GM19023 (cell line): Measurements from ENCODE around the gene GAGE13.
"Not testable (repeated sequence)": the region's sequence is repeated elsewhere in the genome, so short reads cannot be mapped to it uniquely, and the experiment has no call there.

ENCODE experiments used
- ATAC-seq: cut with Tn5 transposase; IDR thresholded peaks from one replicate; pipeline ENCODE4 v1.9.1; 2021; ENCODE audit warnings: mild to moderate bottlenecking, moderate library complexity; ENCODE audit not compliant: unreplicated experiment

GAGE13 gene

GRCh38 chrX:49331282-49331681 lies at the start of gene GAGE13:
Gene GAGE13, plus strand, starts transcription at chrX:49331582. Its CDS starts 1,156 bp downstream, at chrX:49332738.
- not testable (repeated sequence) for ATAC-seq

DNA sequence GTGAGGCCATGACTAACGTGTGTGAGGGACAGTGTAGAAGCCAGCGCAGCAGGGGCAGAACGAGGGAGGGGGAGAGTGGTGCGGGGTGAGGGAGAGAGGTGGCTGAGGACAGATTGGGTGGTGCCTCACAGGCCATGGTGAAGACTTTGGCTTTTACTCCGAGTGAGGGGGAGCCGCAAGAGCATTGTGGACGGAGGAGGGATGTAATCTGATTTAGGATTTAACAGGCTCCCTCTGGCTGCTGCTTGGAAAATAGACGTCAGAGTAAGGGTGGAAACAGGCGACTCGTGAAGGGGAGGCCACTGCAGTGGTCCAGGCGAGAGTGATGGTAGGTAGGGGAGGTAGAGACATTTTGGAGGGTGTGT lies 48.8 kb upstream of the GAGE13 start:
- ATAC-seq: no peak

GRCh38 chrX:49284212-49284611 lies 47.2 kb upstream of the GAGE13 start:
- no peak for ATAC-seq

DNA sequence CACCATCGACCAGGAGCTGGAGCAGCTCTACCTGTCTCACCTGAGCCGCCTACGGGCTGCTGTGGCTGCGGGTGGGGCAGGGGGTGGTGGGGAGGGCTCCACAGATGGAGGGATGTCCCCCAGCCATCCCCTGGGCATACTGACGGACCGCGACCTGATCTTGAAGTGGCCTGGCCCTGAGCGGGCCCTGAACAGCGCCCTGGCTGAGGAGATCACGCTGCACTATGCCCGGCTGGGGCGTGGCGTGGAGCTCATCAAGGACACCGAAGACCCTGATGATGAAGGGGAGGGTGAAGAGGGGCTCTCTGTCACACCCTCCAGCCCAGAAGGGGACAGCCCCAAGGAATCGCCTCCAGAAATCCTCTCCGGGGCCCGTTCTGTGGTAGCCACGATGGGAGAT lies 45.2 kb upstream of the GAGE13 start:
- ATAC-seq: no peak

GRCh38 chrX:49286581-49286980 lies 44.8 kb upstream of the GAGE13 start:
- no peak for ATAC-seq

DNA sequence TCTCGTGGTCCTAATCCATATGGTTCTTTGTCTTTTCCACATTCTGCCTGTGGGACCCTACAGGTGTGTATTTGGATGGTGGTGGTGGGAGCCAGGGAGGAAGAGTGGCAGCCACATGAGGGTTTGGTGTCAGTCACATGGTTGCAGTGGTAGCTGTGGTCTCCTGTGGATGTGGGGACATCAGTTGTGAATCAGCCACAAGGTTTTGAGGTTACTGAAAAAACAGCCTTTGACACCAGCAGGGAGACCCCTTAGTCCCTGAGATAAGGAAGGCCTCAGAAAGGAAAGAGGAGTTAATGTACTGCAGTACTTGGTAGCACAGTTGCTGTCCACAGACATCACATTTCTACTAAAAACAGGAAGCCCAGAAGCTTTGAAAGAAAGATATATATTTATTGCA lies 43.7 kb upstream of the GAGE13 start:
- no peak for ATAC-seq

DNA sequence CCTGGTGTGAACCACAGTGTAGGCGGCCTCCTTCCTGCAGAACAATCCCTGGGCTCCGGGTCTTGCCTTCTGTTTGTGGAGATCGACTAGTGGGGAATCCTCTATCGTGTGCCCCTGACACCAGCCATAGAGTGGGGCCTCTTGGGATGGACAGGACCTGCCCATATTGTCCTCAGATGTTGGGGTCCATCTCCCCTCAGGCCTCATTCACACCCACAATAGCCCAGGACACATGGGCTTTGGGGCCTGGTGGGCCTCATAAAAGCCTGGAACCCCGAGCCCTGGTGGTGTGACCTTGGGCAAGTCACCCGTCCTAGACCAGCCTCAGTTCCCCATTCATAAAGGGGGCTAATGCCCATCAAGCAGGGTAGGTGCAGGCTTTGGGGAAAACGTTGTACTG lies 41.2 kb upstream of the GAGE13 start:
- ATAC-seq: no peak

DNA sequence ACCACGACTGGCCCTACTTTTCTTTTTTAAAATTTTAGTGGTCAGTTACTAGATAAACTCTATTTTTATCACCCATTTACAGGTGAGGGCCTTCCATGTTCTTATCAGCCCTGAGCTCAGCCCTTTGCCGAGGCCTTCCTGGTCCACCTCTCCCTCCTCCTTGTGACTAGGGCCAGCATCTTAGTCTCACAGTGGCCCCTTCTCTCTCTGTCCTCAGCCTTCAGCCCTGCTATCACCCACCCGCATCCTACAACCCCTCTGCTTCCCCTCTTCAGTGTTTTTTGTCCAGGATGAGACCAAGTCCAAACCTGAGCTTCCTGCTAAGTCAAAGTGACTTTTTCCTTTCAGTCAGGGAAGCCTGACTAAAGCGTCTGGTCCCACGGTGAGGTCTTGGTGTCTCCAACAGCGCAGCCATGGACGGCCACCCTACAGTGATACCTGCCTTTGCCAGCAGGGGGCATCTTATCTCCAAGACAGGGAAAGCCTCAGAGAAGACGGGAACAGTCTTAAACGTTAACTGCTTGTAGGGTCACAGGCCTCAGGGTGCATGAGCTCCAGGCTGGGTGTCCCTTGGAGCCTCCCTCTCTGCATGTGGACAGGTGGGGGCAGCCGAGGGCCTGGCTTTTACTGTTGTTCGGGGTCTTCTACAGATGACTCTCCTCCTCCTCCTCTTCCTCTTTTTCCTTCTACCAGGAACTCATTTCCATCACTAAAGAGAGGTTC lies 39.6 kb upstream of the GAGE13 start:
- ATAC-seq: peak; percentile 64

GRCh38 chrX:49292400-49293362 lies 38.7 kb upstream of the GAGE13 start:
- ATAC-seq: no peak

- ATAC-seq: not testable (repeated sequence)
These were observed 32.1 kb upstream of the GAGE13 start for GRCh38 chrX:49299293-49299692.

GRCh38 chrX:49300703-49301102 lies 30.7 kb upstream of the GAGE13 start:
- ATAC-seq: no peak

DNA sequence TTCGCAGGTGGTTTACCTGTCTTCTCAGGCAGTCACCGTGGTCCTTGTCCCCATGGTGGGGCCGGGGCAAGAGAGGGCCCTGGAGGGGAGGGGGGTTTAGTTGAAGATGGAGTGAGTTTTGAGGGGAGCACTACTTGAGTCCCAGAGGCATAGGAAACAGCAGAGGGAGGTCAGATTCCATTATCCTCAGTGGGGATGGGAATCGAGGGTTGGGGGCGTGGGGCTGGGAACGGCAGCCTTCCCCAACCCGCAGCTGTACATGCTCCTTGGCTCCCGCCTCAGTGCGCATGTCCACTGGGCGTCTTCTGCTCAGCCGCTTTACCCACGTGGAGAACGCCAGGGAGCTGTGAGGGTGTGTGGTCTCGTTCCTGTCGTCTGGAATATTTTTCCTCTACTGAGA lies 28.0 kb upstream of the GAGE13 start, which contains the start of gene GAGE10:
TSS of gene GAGE10 (plus strand) at position 301 of the 400 bp plus-strand sequence. CDS start 1,214 bp downstream, outside the sequence.
- no peak for ATAC-seq

GRCh38 chrX:49307775-49308174 lies 23.6 kb upstream of the GAGE13 start:
- ATAC-seq: not testable (repeated sequence)

GRCh38 chrX:49308604-49309269 lies 22.6 kb upstream of the GAGE13 start:
- no peak for ATAC-seq

GRCh38 chrX:49309401-49309981 lies 21.9 kb upstream of the GAGE13 start:
- ATAC-seq: no peak

DNA sequence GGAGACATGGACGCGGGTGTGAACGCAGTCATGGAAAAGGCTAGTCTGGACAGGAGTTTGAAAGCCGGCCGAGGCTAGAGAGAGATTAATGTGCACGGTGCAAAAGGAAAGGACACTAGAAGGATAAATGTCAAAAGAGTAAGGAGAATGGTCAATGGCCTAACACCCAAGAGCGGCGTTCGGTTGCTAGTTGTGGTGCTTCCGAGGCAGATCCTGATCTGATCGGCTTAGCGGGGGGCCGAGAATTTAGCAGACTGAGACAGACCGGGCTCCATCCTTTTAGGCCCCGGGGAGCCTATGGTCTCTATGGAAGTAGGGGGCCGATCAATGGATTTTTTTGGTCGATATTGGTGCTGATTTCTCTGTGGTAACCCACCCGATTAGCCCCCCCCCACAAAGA lies 21.0 kb upstream of the GAGE13 start:
- no peak for ATAC-seq

- no peak for ATAC-seq
These were observed 19.2 kb upstream of the GAGE13 start for GRCh38 chrX:49312176-49312575.

- no peak for ATAC-seq
These were observed 15.3 kb upstream of the GAGE13 start for GRCh38 chrX:49316085-49316484.

- not testable (repeated sequence) for ATAC-seq
These were observed 9.6 kb upstream of the GAGE13 start, which contains the start of gene GAGE12J for GRCh38 chrX:49321737-49322136. Gene GAGE12J, plus strand, starts transcription at chrX:49322037. Its CDS starts 1,157 bp downstream, at chrX:49323194.

- ATAC-seq: not testable (repeated sequence)
These were observed 9.1 kb upstream of the GAGE13 start for GRCh38 chrX:49322266-49322665.

DNA sequence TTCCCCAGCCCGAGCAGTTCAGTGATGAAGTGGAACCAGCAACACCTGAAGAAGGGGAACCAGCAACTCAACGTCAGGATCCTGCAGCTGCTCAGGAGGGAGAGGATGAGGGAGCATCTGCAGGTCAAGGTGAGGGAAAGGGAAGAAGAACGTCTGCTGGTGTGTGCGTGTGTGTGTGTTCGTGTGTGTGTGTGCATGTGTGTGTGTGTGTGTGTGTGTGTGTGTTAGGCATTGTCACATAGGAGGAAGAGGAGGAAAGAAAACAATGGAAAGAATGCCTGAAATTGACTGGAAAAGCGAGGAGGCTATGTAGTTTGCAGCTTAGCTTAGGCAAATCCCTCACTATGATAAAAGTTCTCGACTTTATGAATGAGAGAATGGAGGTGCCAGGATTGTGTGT lies 7.6 kb upstream of the GAGE13 start:
- ATAC-seq: not testable (repeated sequence)
